ENCODE measurements around the gene TMC1.

DNA sequence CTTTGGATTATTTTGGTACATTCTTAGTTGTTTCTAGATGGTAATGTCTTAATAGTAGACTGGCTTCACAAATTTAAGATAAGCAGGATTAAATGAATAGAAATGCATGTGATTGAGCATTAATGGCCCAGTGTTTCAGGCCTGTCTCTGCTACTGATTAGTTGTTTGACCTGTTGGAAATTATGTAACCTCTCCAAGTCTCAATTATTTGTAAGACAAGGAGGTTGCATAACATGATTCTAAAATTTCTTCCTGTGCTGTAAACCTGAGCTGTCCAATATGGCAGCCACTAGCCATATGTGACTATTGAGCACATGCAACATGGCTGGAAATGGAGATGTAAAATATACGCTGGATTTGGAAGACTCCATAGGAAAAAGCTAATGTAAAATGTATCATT, 333.9 kb downstream of the TMC1 start:
- TF ChIP-seq, protein P1, sequence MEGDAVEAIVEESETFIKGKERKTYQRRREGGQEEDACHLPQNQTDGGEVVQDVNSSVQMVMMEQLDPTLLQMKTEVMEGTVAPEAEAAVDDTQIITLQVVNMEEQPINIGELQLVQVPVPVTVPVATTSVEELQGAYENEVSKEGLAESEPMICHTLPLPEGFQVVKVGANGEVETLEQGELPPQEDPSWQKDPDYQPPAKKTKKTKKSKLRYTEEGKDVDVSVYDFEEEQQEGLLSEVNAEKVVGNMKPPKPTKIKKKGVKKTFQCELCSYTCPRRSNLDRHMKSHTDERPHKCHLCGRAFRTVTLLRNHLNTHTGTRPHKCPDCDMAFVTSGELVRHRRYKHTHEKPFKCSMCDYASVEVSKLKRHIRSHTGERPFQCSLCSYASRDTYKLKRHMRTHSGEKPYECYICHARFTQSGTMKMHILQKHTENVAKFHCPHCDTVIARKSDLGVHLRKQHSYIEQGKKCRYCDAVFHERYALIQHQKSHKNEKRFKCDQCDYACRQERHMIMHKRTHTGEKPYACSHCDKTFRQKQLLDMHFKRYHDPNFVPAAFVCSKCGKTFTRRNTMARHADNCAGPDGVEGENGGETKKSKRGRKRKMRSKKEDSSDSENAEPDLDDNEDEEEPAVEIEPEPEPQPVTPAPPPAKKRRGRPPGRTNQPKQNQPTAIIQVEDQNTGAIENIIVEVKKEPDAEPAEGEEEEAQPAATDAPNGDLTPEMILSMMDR (IDR thresholded peaks at IDR 0.05) = no peak
- TF ChIP-seq POLR2AphosphoS5 (IDR thresholded peaks at IDR 0.05) (no peak), EP300 (IDR thresholded peaks at IDR 0.05) (no peak)

All from upper lobe of left lung (tissue), 4 donors.